GM19468 (cell line): ENCODE data around the gene LRRC75B.

ENCODE experiments used
- ATAC-seq: cut with Tn5 transposase; IDR thresholded peaks from one replicate; pipeline ENCODE4 v1.9.1; 2021; ENCODE audit warnings: mild to moderate bottlenecking, moderate library complexity, moderate number of reproducible peaks; ENCODE audit not compliant: unreplicated experiment; ENCODE audit errors: extremely low read depth

Gene LRRC75B

DNA sequence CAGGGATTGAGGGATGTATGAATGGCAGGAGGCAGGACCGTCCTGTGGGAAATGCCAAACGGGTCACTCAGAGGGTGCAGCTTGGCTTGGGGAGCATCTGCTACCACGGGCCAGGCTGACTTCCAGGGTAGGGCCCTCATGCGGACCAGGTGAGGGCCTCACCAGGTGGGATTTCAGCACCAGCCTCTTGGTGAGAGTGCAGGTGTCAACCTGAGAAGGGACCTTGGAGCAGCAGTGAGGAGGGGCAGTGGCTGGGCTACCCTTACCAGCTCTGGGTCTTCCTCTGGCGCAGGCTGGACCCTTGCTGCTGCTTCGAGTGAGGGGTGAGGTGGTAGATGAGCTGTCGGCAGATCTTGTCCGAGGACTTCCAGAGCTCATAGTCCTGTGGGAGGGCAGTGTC, 4.9 kb downstream of the LRRC75B start:
- no peak for ATAC-seq

GRCh38 chr22:24587251-24587650, 5.6 kb downstream of the LRRC75B start:
- ATAC-seq, result no peak

- no peak for ATAC-seq
These were observed 6.8 kb downstream of the LRRC75B start for GRCh38 chr22:24585927-24586546.

GRCh38 chr22:24585461-24585860, 7.4 kb downstream of the LRRC75B start:
- ATAC-seq, result no peak

GRCh38 chr22:24584871-24585411, 7.9 kb downstream of the LRRC75B start:
- ATAC-seq, result no peak

GRCh38 chr22:24584166-24584790, 8.6 kb downstream of the LRRC75B start:
- ATAC-seq, result no peak

GRCh38 chr22:24583221-24584165, 9.4 kb downstream of the LRRC75B start:
- no peak for ATAC-seq

DNA sequence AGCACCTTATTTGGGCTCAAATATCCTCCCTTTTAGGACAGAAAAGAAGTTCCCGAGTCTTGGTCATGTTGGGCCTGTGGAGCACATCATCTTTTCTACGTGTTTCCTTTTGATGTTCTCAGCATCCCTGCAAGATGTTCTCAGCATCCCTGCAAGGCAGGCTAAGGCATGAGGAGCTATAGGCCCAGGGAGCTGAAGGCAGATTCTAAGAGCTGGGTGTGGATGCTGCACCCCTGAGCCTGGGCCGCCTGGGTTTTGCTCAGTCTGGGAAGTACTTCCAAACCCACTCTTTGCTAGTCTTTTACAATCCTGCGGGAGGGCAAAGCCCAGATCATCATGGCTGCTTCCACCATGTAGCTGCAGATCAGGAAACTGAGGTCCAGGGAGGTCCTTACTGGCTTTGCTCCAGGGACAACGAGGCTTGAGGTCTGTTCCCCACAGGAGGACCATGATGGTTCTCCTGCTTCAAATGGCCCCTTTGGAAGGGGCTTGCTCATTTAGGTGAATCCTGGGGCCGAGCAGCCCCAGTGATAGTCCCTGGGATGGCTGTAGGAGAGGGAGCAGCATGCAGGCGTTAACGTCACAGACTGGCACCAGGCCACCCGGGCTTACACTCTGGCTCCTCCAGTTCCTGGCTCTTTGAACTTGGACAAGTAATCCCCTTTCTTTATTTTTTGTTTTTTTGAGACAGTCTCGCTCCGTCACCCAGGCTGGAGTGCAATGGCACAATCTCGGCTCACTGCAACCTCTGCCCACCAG, 10.6 kb downstream of the LRRC75B start:
- ATAC-seq, result no peak

GRCh38 chr22:24580276-24580675, 12.6 kb downstream of the LRRC75B start:
- no peak for ATAC-seq

- no peak for ATAC-seq
These were observed 13.6 kb downstream of the LRRC75B start for GRCh38 chr22:24579258-24579601.

GRCh38 chr22:24578355-24579257, 14.3 kb downstream of the LRRC75B start:
- ATAC-seq, result no peak

DNA sequence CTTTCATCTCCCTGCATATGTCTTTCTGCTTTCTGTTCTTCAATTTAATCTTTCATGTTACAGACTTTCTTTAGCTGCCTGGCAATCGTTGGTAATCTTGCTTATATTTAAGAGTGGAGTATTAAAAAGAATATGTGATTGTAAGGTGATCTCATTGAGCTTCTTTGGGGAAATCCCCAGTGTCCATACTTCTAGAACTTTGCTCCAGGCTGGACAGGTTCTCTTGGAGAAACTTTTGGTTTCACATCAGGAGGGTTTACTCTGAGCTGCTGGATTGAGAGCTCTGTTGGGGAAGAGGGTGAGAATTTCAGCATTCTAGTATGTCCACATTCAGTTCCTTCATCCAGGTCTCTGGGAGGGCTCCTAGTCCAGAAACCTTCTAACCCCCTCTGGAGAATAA, 16.1 kb downstream of the LRRC75B start:
- ATAC-seq, result no peak

DNA sequence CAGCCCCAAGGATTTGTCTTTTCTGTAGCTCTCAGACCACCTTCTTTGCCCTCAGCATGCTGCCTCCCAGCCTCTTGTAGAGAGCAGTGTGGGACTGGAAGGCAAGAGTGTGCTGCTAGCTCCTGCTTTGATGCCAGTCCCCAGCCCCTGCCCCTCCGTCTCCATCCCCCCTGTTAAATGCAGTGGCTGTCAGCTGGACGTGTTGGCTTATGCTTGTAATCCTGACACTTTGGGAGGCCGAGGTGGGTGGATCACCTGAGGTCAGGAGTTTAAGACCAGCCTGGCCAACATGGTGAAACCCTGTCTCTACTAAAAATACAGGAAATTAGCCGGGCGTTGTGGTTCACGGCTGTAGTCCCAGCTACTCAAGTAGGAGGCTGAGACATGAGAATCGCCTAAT, 21.6 kb downstream of the LRRC75B start:
- ATAC-seq, result no peak

DNA sequence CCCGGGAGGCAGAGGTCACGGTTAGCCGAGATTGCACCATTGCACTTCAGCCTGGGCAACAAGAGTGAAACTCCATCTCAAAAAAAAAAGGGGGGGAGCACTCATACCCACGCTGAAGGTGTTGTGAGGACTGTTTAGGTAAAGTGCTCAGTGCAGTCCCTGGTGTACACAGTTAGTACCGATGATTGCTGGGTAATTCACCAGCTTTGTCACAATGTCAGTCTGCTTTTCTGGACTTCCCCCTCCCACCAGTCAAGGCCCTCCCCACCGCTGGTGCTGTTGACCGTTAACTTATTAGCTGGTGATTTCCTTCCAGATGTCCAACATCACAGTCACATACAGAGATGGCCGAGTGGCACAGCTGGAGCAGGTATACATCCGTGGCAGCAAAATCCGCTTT, 25.2 kb downstream of the LRRC75B start:
- ATAC-seq, result no peak

DNA sequence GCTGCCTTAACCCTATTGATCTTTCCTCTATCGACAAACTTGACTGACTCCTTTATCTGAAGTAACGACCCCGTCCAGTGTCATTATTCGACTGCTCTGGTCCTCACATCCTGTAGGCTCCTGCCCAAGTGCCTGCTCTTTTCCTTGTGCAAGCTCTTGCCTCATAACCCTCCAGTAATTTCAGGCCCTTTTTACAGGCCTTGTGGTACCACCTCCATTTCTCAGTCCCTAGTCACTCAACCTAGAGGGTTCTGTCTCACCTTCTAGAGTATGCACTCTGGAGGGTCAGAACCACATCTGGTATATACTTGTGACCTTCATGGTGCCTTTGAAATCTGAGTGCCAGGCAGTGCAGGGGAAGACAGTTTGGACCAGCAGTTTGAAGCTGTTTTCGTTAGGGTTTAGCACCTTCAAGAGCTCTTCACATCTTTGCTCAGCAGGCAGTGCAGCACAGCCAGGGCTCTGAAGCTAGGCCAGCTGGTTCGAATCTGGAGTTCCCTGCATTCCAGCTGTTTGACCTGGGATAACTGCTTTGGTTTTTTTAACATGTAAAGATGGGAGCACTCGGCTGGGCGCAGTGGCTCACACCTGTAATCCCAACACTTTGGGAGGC, 25.9 kb downstream of the LRRC75B start:
- ATAC-seq, result no peak

DNA sequence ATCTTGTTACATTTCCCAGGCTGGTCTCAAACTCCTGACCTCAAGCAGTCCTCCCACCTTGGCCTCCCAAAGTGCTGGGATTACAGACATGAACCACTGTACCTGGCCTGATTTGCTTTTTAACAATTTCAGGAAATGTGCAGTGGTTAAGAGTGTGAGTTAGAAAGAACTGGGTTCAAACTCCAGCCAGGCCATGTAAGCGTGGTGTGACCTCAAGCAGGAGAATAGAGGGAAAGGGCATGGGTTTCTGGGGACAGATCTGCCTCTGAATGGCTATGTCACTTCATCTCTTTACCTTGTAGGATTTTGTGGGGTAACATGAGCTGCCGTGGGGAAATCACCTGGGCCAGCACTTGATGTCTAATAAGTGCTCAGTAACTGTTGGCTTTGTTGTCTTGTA, 27.8 kb downstream of the LRRC75B start:
- no peak for ATAC-seq

- no peak for ATAC-seq
These were observed 28.4 kb downstream of the LRRC75B start for GRCh38 chr22:24564376-24565058.

GRCh38 chr22:24563246-24563645, 29.6 kb downstream of the LRRC75B start:
- no peak for ATAC-seq
